ENCODE results near the gene SPRED2.
A peak's percentile ranks its signal among the peaks of the same experiment; 100 is the strongest.

SPRED2 gene, protein sequence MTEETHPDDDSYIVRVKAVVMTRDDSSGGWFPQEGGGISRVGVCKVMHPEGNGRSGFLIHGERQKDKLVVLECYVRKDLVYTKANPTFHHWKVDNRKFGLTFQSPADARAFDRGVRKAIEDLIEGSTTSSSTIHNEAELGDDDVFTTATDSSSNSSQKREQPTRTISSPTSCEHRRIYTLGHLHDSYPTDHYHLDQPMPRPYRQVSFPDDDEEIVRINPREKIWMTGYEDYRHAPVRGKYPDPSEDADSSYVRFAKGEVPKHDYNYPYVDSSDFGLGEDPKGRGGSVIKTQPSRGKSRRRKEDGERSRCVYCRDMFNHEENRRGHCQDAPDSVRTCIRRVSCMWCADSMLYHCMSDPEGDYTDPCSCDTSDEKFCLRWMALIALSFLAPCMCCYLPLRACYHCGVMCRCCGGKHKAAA

GRCh38 chr2:65432227-65433190 lies at the start of gene SPRED2:
Gene SPRED2, minus strand, starts transcription at chr2:65432599. Its CDS starts 612 bp downstream, at chr2:65431987.
- peak; percentile 90 for DNase-seq (ENCODE audit: low read depth, low spot score)

GRCh38 chr2:65481961-65482360 lies 49.6 kb upstream of the SPRED2 start:
- DNase-seq (ENCODE audit: low read depth, low spot score), result no peak

DNA sequence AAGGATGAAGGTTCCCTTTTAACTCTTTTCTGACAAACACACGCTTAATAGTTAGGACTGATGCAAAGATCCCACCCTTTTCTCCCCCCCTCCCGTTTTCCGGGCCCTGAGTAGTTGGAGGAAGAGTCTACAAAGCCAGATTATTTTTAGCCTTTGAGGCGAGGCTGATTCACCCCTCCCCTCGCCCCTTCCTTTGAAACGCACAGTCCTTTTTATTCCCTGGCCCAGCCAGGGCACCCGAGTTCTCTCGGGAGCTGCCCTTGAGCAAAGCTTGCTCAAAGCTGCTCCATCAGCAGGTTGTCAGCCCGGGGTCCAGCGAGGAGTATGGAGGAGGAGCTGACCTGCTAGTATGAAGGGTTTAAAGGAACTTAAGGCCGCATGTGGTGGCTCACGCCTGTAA lies 47.1 kb upstream of the SPRED2 start:
- no peak for DNase-seq (ENCODE audit: low read depth, low spot score)

DNA sequence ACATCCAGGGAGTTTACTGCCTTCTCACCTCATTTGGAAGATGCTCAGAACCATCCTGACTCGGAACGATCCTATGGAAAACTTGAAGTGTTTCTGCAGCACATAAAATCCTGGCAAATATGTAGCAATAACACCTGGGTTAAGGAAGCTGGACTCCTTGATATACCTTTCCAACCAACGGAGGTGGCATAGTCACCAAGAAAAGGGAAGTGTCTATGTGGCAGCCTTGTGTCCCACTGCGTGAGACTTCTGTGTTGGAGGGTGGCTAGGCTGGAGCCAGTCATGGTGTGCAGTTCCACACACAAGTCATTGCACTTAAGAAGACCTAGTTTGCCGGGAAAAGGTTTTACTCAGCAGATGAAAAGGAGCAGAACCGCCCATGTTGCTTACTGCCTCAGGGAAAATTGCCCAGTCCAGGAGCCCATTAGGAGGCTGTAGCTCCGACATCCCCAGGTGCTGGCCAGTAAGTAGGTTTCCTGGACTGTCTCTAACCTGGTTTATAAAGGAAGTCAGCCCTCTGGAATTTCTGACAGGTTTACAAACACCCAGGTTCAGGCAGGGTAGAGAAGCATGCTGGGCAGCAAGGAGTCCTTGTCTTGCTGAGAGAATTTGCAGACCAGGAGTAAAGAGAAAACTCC lies 46.2 kb upstream of the SPRED2 start:
- no peak for DNase-seq (ENCODE audit: low read depth, low spot score)

GRCh38 chr2:65477590-65477989 lies 45.2 kb upstream of the SPRED2 start:
- DNase-seq (ENCODE audit: low read depth, low spot score), result no peak

GRCh38 chr2:65476778-65477177 lies 44.4 kb upstream of the SPRED2 start:
- DNase-seq (ENCODE audit: low read depth, low spot score), result no peak

DNA sequence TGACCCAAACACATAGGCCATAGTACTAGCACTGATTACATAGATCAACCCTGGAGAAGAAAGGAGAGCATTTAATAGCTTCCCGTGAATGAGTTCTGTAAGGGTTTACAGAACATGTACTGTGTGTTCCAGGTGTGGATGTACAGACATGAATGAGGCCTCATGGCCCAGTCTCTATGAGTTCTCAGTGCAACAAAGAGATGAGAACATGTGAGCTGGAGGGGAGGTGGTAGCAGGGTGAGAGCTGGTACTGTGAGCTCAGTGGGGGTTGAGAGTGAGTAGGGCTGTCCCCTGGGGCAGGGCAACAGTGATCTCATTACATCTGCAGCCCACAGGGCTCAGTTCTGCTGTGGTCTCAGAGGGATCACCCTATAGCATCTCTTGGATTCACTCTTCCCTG lies 42.6 kb upstream of the SPRED2 start:
- no peak for DNase-seq (ENCODE audit: low read depth, low spot score)

DNA sequence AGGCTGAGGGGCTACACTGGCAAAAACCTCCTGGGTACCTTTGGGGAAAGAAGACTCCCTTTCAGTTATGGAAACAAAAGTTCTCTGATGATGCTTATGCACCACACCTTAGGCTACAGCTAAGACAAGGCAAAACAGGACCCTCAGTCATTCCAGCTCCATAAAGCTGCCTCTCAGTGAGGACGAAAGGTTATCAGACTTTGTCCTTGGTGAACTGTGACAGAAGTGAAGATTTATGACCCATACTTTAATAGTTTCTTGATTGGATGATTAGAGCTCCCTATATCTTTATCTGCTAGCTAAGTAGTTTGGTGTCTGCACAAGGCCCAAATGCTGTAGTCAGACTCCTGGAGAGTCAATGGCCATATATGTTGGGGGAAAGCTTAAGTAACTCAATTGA lies 40.6 kb upstream of the SPRED2 start:
- no peak for DNase-seq (ENCODE audit: low read depth, low spot score)

DNA sequence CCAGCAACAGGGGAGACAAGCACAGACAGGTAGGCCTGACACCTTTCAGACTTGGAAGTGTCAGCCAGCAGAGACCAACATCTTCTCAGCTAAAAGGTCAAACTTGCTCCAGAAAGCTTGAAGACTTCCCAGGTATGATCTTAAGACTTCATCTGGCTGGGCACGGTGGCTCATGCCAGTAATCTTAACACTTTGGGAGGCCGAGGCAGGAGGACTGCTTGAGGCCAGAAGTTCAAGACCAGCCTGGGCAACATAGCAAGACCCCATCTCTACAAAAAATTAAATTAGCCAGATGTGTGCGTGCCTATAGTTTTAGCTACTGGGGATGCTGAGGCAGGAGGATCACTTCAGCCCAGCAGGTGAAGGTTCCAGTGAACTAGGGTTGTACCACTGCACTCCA lies 39.0 kb upstream of the SPRED2 start:
- DNase-seq (ENCODE audit: low read depth, low spot score), result no peak

- DNase-seq (ENCODE audit: low read depth, low spot score), result no peak
Observed at GRCh38 chr2:65466551-65466950, 34.2 kb upstream of the SPRED2 start.

DNA sequence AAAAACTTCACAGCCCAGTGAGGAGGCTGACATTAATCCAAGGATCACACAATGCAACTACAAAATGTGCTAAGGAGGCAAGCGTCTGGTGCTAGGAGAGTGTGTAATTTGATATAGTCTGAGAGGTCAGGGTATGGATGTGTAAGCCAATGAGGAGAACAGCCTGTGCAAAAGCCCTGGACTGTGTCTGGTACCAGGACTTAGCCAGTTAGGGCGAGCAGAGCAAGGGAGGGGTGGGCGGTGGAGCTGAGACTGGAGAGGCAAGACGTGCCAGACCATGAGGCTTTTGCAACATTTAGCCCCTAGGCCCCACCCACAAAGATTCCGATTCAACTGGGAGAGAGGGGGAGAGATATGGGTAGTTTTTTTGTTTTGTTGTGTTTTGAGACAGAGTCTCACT lies 33.5 kb upstream of the SPRED2 start:
- no peak for DNase-seq (ENCODE audit: low read depth, low spot score)

- DNase-seq (ENCODE audit: low read depth, low spot score), result no peak
Observed at GRCh38 chr2:65465124-65465523, 32.7 kb upstream of the SPRED2 start.

GRCh38 chr2:65464604-65465003 lies 32.2 kb upstream of the SPRED2 start:
- no peak for DNase-seq (ENCODE audit: low read depth, low spot score)

- no peak for DNase-seq (ENCODE audit: low read depth, low spot score)
Observed at GRCh38 chr2:65458999-65459398, 26.6 kb upstream of the SPRED2 start.

- DNase-seq (ENCODE audit: low read depth, low spot score), result no peak
Observed at GRCh38 chr2:65456886-65457285, 24.5 kb upstream of the SPRED2 start.

DNA sequence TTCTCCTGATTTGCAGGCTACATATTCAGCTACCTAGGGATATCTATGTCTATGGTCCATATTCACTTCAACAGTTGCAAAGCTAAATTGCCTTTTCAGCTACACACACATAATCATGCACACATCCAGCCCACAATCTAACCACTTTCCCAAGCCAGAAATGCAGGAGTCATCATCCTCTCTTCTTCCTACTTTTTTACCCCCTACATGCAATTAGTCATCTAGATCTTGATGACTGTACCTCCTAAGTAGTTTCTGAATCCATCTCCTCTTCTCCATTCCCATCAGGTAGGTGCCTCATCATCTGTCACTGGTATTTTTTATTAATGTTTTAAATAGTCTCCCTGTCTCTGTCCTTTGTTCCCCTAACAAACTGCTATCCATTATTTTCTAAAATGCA lies 23.7 kb upstream of the SPRED2 start:
- no peak for DNase-seq (ENCODE audit: low read depth, low spot score)

DNA sequence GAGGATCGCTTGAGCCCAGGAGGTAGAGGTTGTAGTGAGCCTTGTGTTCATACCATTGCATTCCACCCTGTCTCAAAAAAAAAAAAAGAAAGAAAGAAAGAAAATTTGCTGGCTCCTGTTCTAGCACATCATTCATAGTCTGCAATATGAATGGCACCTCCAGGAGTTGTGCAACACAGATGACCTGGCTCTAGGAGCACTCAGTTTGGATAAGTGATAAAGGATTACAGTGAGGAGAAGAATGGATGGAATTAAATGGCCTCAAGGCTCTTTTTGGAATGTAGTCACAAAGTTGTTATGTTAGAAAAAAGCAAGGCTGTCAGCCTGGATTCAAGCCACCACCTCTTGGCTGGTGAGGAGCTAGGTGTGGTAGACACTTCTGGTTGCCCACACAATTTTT lies 21.5 kb upstream of the SPRED2 start:
- DNase-seq (ENCODE audit: low read depth, low spot score), result no peak

- no peak for DNase-seq (ENCODE audit: low read depth, low spot score)
Observed at GRCh38 chr2:65452150-65452895, 19.9 kb upstream of the SPRED2 start.

DNA sequence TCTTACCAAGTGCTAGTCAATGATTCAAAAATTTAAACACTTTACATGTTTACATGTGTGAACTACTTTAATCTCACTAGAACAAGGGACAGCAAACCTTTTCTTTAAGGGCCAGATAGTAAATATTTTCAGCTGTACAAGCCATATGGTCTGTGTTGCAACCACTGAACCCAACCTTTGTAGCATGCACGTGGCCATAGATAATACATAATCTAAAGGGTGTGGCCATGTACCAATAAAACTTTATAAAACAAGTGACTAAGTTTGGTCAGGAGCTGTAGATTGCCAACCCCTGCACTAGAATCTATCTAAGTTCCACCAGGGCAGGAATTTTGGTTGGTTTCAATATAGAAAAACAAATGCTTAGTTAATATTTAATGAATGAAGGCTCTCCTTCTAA lies 18.4 kb upstream of the SPRED2 start:
- no peak for DNase-seq (ENCODE audit: low read depth, low spot score)

DNA sequence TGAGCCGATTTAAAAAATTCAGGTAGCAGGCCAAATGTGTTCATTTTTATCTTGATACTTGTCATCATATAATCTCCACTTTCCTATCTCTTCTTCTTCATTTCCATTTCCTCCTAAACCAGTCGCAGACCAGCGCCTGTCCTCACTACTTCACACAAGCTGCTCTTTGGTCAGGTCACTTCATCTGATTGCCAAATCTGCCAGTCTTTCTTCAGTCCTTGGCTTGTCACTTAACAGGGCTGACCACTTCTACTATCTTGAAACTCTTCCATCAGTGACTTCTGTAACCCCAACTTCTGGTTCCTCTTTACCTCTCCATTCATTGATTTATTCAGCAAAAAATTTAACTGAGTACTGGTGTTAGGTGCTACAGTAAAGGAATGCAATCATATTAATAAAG lies 18.0 kb upstream of the SPRED2 start:
- DNase-seq (ENCODE audit: low read depth, low spot score), result no peak

GRCh38 chr2:65443509-65444186 lies 11.2 kb upstream of the SPRED2 start:
- no peak for DNase-seq (ENCODE audit: low read depth, low spot score)

Measured in smooth muscle cell of the brain vasculature (primary cell).